Esophagus squamous epithelium (tissue), 4 donors: ENCODE results near the gene DNAJB12.

Experiments used
- POLR2A ChIP-seq, 4 donors: fragments of 450-650 bp; IDR thresholded peaks; one replicate each; pipeline ENCODE4 v1.6.1; 2017; ENCODE audit warnings: antibody characterized with exemption in 4 of 4, mild to moderate bottlenecking in 4 of 4, moderate library complexity in 3 of 4
- TF ChIP-seq, protein P1 (sequence below), 6 experiments: fragments of 450-650 bp in 4 of 6; fragments of 200-600 bp in 2 of 6; sonication (generic) in 2 of 6; IDR thresholded peaks; one replicate each; pipeline ENCODE4 v1.5.1; 2016 to 2019; ENCODE audit warnings: antibody characterized with exemption in 6 of 6, mild to moderate bottlenecking in 4 of 6, moderate library complexity in 4 of 6

DNA sequence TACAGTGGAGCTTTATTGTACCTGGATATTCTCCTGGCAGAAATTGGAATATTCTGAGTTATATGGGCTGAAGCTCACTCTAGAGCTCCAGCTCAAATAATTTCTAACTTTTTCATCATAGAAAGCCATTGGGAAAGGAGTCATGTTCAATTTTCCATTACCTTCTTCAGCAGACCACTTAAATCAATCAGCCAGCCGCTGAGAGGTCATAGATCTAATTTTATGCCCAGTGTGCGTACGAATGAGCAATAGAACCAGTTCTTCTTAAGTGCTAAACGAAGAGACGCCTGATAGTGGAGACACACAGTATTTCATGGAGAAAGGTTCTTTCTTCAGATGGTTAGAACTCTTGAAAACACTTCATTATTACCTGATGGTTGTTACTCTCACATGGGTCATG lies 35.0 kb upstream of the DNAJB12 start:
- TF ChIP-seq POLR2A (IDR thresholded peaks at IDR 0.05) = no peak
- TF ChIP-seq, protein P1, sequence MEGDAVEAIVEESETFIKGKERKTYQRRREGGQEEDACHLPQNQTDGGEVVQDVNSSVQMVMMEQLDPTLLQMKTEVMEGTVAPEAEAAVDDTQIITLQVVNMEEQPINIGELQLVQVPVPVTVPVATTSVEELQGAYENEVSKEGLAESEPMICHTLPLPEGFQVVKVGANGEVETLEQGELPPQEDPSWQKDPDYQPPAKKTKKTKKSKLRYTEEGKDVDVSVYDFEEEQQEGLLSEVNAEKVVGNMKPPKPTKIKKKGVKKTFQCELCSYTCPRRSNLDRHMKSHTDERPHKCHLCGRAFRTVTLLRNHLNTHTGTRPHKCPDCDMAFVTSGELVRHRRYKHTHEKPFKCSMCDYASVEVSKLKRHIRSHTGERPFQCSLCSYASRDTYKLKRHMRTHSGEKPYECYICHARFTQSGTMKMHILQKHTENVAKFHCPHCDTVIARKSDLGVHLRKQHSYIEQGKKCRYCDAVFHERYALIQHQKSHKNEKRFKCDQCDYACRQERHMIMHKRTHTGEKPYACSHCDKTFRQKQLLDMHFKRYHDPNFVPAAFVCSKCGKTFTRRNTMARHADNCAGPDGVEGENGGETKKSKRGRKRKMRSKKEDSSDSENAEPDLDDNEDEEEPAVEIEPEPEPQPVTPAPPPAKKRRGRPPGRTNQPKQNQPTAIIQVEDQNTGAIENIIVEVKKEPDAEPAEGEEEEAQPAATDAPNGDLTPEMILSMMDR (IDR thresholded peaks at IDR 0.05) = no peak
